ENCODE measurements around the gene MRPL49. TPM values are rescaled to one million over a fixed set of nuclear protein-coding genes. Genes with fewer than 3 reads are reported as not detected.
A peak's percentile ranks its signal among the peaks of the same experiment; 100 is the strongest.

The MRPL49 gene
- total RNA-seq, 1 donor from 2014 or later, result 42.1 TPM

- H3K27me3 ChIP-seq (ENCODE audit: control insufficient read depth, insufficient read depth, low read length), result no peaks in the 10 kb centered on the region
- DNase-seq (ENCODE audit: low read depth) (peak; percentile 62), FAIRE-seq (no peak)
- no peak for TF ChIP-seq CTCF (IDR thresholded peaks at IDR 0.05; ENCODE audit: insufficient read depth, low read length, severe bottlenecking)
- H3K4me3 ChIP-seq (ENCODE audit: low read depth, low read length), result peak overlapping the region; percentile 83
- H3K36me3 ChIP-seq (ENCODE audit: control insufficient read depth, insufficient read depth, low read length), result peaks cover 37% of the 10 kb centered on the region
Observed at GRCh38 chr11:65132988-65133700, 11.0 kb downstream of the MRPL49 start.

GRCh38 chr11:65133724-65134123, 11.6 kb downstream of the MRPL49 start:
- DNase-seq (ENCODE audit: low read depth) (no peak), FAIRE-seq (no peak)
- Histone ChIP-seq H3K27me3 (ENCODE audit: control insufficient read depth, insufficient read depth, low read length) (no peaks in the 10 kb centered on the region), H3K36me3 (ENCODE audit: control insufficient read depth, insufficient read depth, low read length) (peaks cover 32% of the 10 kb centered on the region), H3K4me3 (ENCODE audit: low read depth, low read length) (peak overlapping the region; percentile 83)
- TF ChIP-seq CTCF (IDR thresholded peaks at IDR 0.05; ENCODE audit: insufficient read depth, low read length, severe bottlenecking), result no peak

GRCh38 chr11:65134240-65134951, 12.3 kb downstream of the MRPL49 start, which contains the start of gene SYVN1:
Gene SYVN1, minus strand, starts transcription at chr11:65134519. Its CDS starts 918 bp downstream, at chr11:65133601.
- no peaks in the 10 kb centered on the region for H3K27me3 ChIP-seq (ENCODE audit: control insufficient read depth, insufficient read depth, low read length)
- peaks cover 30% of the 10 kb centered on the region for H3K36me3 ChIP-seq (ENCODE audit: control insufficient read depth, insufficient read depth, low read length)
- no peak for TF ChIP-seq CTCF (IDR thresholded peaks at IDR 0.05; ENCODE audit: insufficient read depth, low read length, severe bottlenecking)
- FAIRE-seq (no peak), DNase-seq (ENCODE audit: low read depth) (peak; percentile 71)
- H3K4me3 ChIP-seq (ENCODE audit: low read depth, low read length), result peak within 1 kb of the TSS; percentile 83

GRCh38 chr11:65134952-65135632, 13.0 kb downstream of the MRPL49 start:
- Histone ChIP-seq H3K27me3 (ENCODE audit: control insufficient read depth, insufficient read depth, low read length) (no peaks in the 10 kb centered on the region), H3K4me3 (ENCODE audit: low read depth, low read length) (peak overlapping the region; percentile 83), H3K36me3 (ENCODE audit: control insufficient read depth, insufficient read depth, low read length) (peaks cover 24% of the 10 kb centered on the region)
- TF ChIP-seq CTCF (IDR thresholded peaks at IDR 0.05; ENCODE audit: insufficient read depth, low read length, severe bottlenecking), result no peak
- FAIRE-seq (peak; percentile 90), DNase-seq (ENCODE audit: low read depth) (peak; percentile 96)

- Histone ChIP-seq H3K27me3 (ENCODE audit: control insufficient read depth, insufficient read depth, low read length) (no peaks in the 10 kb centered on the region), H3K4me3 (ENCODE audit: low read depth, low read length) (peak overlapping the region; percentile 83), H3K36me3 (ENCODE audit: control insufficient read depth, insufficient read depth, low read length) (peaks cover 20% of the 10 kb centered on the region)
- TF ChIP-seq CTCF (IDR thresholded peaks at IDR 0.05; ENCODE audit: insufficient read depth, low read length, severe bottlenecking), result no peak
- no peak for FAIRE-seq
- DNase-seq (ENCODE audit: low read depth), result no peak
Observed at GRCh38 chr11:65135633-65136145, 13.6 kb downstream of the MRPL49 start.
